GM12878 (cell line): ENCODE results near the gene VIP. TPM values are rescaled to one million over a fixed set of nuclear protein-coding genes. Genes with fewer than 3 reads are reported as not detected.

Experiments
- ATAC-seq: fragments of 200-7000 bp; cut with Tn5 transposase; 3 replicates; pipeline ENCODE4 v1.9.1; 2020; ENCODE audit warnings: mild to moderate bottlenecking, moderate library complexity
- BruUV-seq: library from RNA; stranded (reverse); fragments of 400-500 nt; replicated peaks from 2 replicates; lab custom pipeline; 2021; lab: Mats Ljungman, UMichigan
- CTCF ChIA-PET: fragments of 300-600 bp; sonication (Branson Sonifier 250); formaldehyde crosslinking; extraction: SDS; loops from one replicate; lab custom pipeline; 2021; ENCODE audit warnings: inconsistent platforms; lab: Yijun Ruan, JAX
- POLR2A ChIA-PET: fragments of 350-600 bp; formaldehyde crosslinking; extraction: SDS; loops from one replicate; lab custom pipeline; 2021; ENCODE audit warnings: inconsistent platforms; lab: Charles Lee
- RAD21 ChIA-PET: fragments of 300-600 bp; sonication (Branson Sonifier 250); formaldehyde crosslinking; loops from one replicate; lab custom pipeline; 2023; ENCODE audit warnings: antibody characterized with exemption; ENCODE audit not compliant: unreplicated experiment; lab: Charles Lee
- SMC1A ChIA-PET: fragments of 300-600 bp; sonication (Branson Sonifier 250); formaldehyde crosslinking; loops from one replicate; lab custom pipeline; 2023; ENCODE audit not compliant: unreplicated experiment, uncharacterized antibody; lab: Charles Lee
- DNase-seq: peaks from one replicate; pipeline ENCODE4 v3.0.0-alpha.2; 2011; ENCODE audit warnings: low read depth, low spot score
- FAIRE-seq: peaks from 3 replicates; lab custom pipeline; 2011; peaks lifted over from hg19 to GRCh38; lab: Jason Lieb, UNC
- H2AFZ ChIP-seq: 2 replicates; pipeline ENCODE4 v1.6.0; 2011; ENCODE audit warnings: low read depth, low read length, control low read depth; ENCODE audit not compliant: control insufficient read depth
- H3K27ac ChIP-seq: 2 replicates; pipeline ENCODE4 v1.5.1; 2011; ENCODE audit warnings: control low read depth; ENCODE audit not compliant: control insufficient read depth, insufficient read depth
- H3K27me3 ChIP-seq, 2 experiments: replicated peaks in 1 of 2; 2 replicates each; pipeline versions ENCODE4 v1.6.0 to v1.6.1; 2011; ENCODE audit warnings: low read length in 1 of 2; ENCODE audit not compliant: control insufficient read depth in 2 of 2, insufficient read depth in 2 of 2
- H3K36me3 ChIP-seq, 2 experiments: 2 replicates each; pipeline ENCODE4 v1.5.1; 2011; ENCODE audit warnings: low read length in 1 of 2; ENCODE audit not compliant: control insufficient read depth in 2 of 2, insufficient read depth in 2 of 2
- H3K4me1 ChIP-seq: 2 replicates; pipeline ENCODE4 v1.6.1; 2011; ENCODE audit warnings: mild to moderate bottlenecking, low read length, moderate library complexity, mixed read lengths; ENCODE audit not compliant: control insufficient read depth, insufficient read depth
- H3K4me2 ChIP-seq: 2 replicates; pipeline ENCODE4 v1.6.0; 2011; ENCODE audit warnings: control low read depth; ENCODE audit not compliant: control insufficient read depth, insufficient read depth
- H3K4me3 ChIP-seq: fragments of 200-600 bp; sonication (generic); 2 replicates; pipeline ENCODE4 v1.5.1; 2016
- H3K79me2 ChIP-seq: 2 replicates; pipeline ENCODE4 v1.6.0; 2011; ENCODE audit warnings: low read length; ENCODE audit not compliant: control insufficient read depth, insufficient read depth
- H3K9ac ChIP-seq: 2 replicates; pipeline ENCODE4 v1.8.0; 2011; ENCODE audit warnings: low read length, control low read depth, mixed read lengths; ENCODE audit not compliant: control insufficient read depth, insufficient read depth
- H3K9me3 ChIP-seq: replicated peaks from 3 replicates; pipeline ENCODE4 v1.5.1; 2011; ENCODE audit warnings: mild to moderate bottlenecking, low read length; ENCODE audit not compliant: control insufficient read depth, insufficient read depth
- H4K20me1 ChIP-seq: 2 replicates; pipeline ENCODE4 v1.6.0; 2011; ENCODE audit not compliant: control insufficient read depth, insufficient read depth
- ASH2L ChIP-seq: fragments of 300-600, 200-600 bp; sonication (generic); IDR thresholded peaks from 2 replicates; pipeline ENCODE4 v1.6.1; 2017; ENCODE audit warnings: low read depth, mild to moderate bottlenecking, borderline replicate concordance
- EED ChIP-seq: sonication (generic); IDR thresholded peaks from 2 replicates; pipeline ENCODE4 v1.6.1; 2016; ENCODE audit warnings: antibody characterized with exemption, low read depth
- FOS ChIP-seq: IDR thresholded peaks from 3 replicates; pipeline ENCODE4 v1.6.1; 2011; ENCODE audit warnings: borderline replicate concordance; ENCODE audit not compliant: insufficient read length; ENCODE audit errors: extremely low read depth
- IKZF2 ChIP-seq, 2 experiments: fragments of 450-650 bp; IDR thresholded peaks; 2 replicates each; pipeline ENCODE4 v1.6.1; 2017; ENCODE audit warnings: mild to moderate bottlenecking in 2 of 2, moderate library complexity in 2 of 2
- PAX8 ChIP-seq: fragments of 450-650 bp; IDR thresholded peaks from 2 replicates; pipeline ENCODE4 v1.6.1; 2017; ENCODE audit warnings: mild to moderate bottlenecking, moderate library complexity
- POLR2A ChIP-seq: IDR thresholded peaks from 2 replicates; pipeline ENCODE4 v1.6.1; 2011; ENCODE audit warnings: low read depth, mild to moderate bottlenecking, low read length
- RBBP5 ChIP-seq: fragments of 200-600 bp; sonication (generic); conservative IDR thresholded peaks from 2 replicates; pipeline ENCODE4 v1.6.1; 2016
- SP1 ChIP-seq: IDR thresholded peaks from one replicate; pipeline ENCODE4 v1.6.1; 2011; ENCODE audit warnings: low read depth, low read length
- SREBF1 ChIP-seq: IDR thresholded peaks from 2 replicates; pipeline ENCODE4 v1.6.1; 2012; ENCODE audit warnings: mild to moderate bottlenecking, low read length
- SRF ChIP-seq, 2 experiments: IDR thresholded peaks; 2 replicates each; pipeline ENCODE4 v1.6.1; 2011; ENCODE audit warnings: low read depth in 2 of 2, low read length in 2 of 2, mild to moderate bottlenecking in 1 of 2, moderate library complexity in 1 of 2
- TBL1XR1 ChIP-seq: IDR thresholded peaks from 2 replicates; pipeline ENCODE4 v1.6.1; 2012; ENCODE audit warnings: low read depth, low read length, improper control_type of control experiment
- TCF7 ChIP-seq: IDR thresholded peaks from 2 replicates; pipeline ENCODE4 v1.6.1; 2014; ENCODE audit warnings: antibody characterized with exemption, borderline replicate concordance
- YY1 ChIP-seq: IDR thresholded peaks from 2 replicates; pipeline ENCODE4 v1.6.1; 2011; ENCODE audit warnings: low read depth, mild to moderate bottlenecking, low read length
- ZNF207 ChIP-seq: fragments of 450-650 bp; IDR thresholded peaks from 2 replicates; pipeline ENCODE4 v1.6.1; 2014; ENCODE audit warnings: antibody characterized with exemption, mild to moderate bottlenecking, borderline replicate concordance
- ZNF217 ChIP-seq: fragments of 450-650 bp; IDR thresholded peaks from 2 replicates; pipeline ENCODE4 v1.6.1; 2017; ENCODE audit warnings: antibody characterized with exemption, mild to moderate bottlenecking
- WGBS: methylation state at CpG from one replicate; pipeline ENCODE4 v1.1.6; 2016; ENCODE audit warnings: low lambda C conversion rate; ENCODE audit not compliant: insufficient replicate concordance, insufficient coverage; ENCODE audit errors: missing lambda C conversion rate; 5-methylcytosine and 5-hydroxymethylcytosine counted together
- in situ Hi-C: fragments of 300-500 bp; cut with MboI; formaldehyde crosslinking; loops from 9 replicates; pipeline ENCODE4 v1.14.3; 2018; ENCODE audit warnings: mixed read lengths
- intact Hi-C: fragments of 100-400 bp; cut with micrococcal nuclease; formaldehyde crosslinking; loops from one replicate; pipeline ENCODE4 v1.14.2; 2022; ENCODE audit not compliant: unreplicated experiment
- polyA plus RNA-seq, 11 experiments: library from polyadenylated mRNA; depleted of rRNA in 4 of 11; unstranded in 6 of 11; stranded (reverse) in 5 of 11; fragments of >200 nt; fragmentation: Nextera tagmentation in 4 of 11; fragmentation: Illumina TruSeq in 1 of 11; extraction: Ambion mirVana in 4 of 11; extraction: Trizol in 1 of 11; gene quantifications; 1 replicate in 1 of 11; 2 replicates in 10 of 11; pipeline versions ENCODE4 v1.2.1 to v1.2.3, GENCODE V29; 2011 to 2016; ENCODE audit warnings: inconsistent platforms in 2 of 11, missing spikeins in 2 of 11, low read depth in 1 of 11
- total RNA-seq, 4 experiments: library from RNA; depleted of rRNA in 3 of 4; stranded (reverse); fragments of >200 nt in 3 of 4; fragmentation: Illumina TruSeq in 1 of 4; extraction: Trizol in 1 of 4; gene quantifications; 2 replicates each; pipeline versions ENCODE4 v1.2.1 to v1.2.3, GENCODE V29; 2013 to 2021
- TF ChIP-seq, protein P1 (sequence below): fragments of 450-650 bp; conservative IDR thresholded peaks from 2 replicates; pipeline ENCODE4 v1.6.1; 2017; ENCODE audit warnings: mild to moderate bottlenecking, moderate library complexity
- TF ChIP-seq, protein P2 (sequence below): fragments of 450-650 bp; IDR thresholded peaks from 2 replicates; pipeline ENCODE4 v1.6.1; 2017; ENCODE audit warnings: borderline replicate concordance

VIP gene
- total and polyA plus RNA-seq, 10 of the 15 experiments (the other 5 are each of a cell fraction or from before 2014, with no cell fraction given), result 0.23 TPM; not detected in 9

DNA sequence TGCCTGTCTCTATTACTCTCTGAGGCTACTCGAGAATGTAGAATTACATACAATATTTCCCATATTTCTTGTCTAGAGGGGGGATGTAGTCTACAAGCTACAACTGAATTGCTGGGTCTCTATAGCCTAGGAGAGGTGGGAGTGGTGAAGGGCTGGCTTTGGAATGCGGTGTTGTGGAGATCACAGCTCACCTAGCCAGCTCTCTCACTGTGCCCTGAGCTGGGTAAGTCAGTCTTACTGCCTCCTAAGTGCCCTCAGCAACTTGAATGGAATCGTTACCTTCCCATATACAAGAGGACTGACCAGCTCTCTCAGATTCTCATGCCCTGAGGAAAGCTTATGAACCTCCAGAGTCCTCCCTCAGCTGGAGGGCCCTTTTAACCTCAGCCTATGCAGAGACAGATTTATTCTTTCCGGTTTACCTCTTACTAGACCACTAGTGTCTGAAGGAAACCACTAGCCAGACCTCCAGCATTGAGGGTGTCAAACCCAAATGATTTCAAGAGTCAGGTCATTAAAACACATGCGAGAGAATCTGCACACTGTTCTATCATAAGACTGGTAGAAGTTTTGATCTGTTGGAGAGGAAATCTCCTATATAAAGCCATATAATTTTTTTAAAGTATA is 20.6 kb downstream of the VIP start:
- ChIA-PET SMC1A (no interaction called here), RAD21 (no interaction called here), CTCF (no interaction called here), POLR2A (no interaction called here)
- Histone ChIP-seq H3K27me3 (no peaks in the 10 kb centered on the region), H3K4me1 (no peaks in the 10 kb centered on the region), H4K20me1 (no peaks in the 10 kb centered on the region), H3K9me3 (no peaks in the 10 kb centered on the region), H3K79me2 (no peaks in the 10 kb centered on the region), H3K36me3 (no peaks in the 10 kb centered on the region), H2AFZ (no peak overlapping the region), H3K4me2 (no peak overlapping the region), H3K9ac (no peak overlapping the region), H3K27ac (no peak overlapping the region), H3K4me3 (no peak overlapping the region)
- DNase-seq (no peak), FAIRE-seq (no peak), ATAC-seq (no peak)
- TF ChIP-seq EED, result no peak
- no peak for TF ChIP-seq RBBP5
- no peak for TF ChIP-seq ZNF217
- no peak for TF ChIP-seq POLR2A
- no peak for TF ChIP-seq SP1
- no peak for TF ChIP-seq ASH2L
- TF ChIP-seq ZNF207, result no peak
- no peak for TF ChIP-seq YY1
- TF ChIP-seq SREBF1, result no peak
- TF ChIP-seq TBL1XR1, result no peak
- no peak for TF ChIP-seq TCF7
- in situ Hi-C loops (no loop called here), intact Hi-C loops (no loop called here)
- BruUV-seq, result no TSS peak
- 21% methylated on average over 5 of the region's 5 CpGs for WGBS

DNA sequence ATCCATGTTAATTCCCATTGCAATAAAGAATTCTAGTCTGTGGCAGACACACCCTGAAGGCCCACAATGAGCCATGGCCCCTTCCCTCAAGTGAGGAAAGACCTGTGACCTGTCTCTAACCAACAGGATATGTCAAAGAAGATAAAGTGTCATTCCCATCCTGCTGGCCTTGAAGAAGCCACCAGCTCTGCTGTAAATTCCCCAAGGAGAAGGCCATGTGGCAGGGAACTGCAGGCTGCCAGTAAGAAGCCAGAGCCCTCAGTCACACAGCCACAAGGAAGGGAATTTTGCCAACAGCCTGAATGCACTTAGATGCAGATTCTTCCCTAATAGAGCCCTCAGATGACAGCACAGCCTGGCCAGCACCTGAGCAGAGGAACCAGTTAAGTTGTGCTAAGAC is 24.8 kb downstream of the VIP start:
- Histone ChIP-seq H3K4me3 (no peak overlapping the region), H3K4me2 (no peak overlapping the region), H4K20me1 (no peaks in the 10 kb centered on the region), H3K27me3 (no peaks in the 10 kb centered on the region), H3K79me2 (no peaks in the 10 kb centered on the region), H2AFZ (no peak overlapping the region), H3K9ac (no peak overlapping the region), H3K27ac (no peak overlapping the region), H3K9me3 (no peaks in the 10 kb centered on the region), H3K4me1 (no peaks in the 10 kb centered on the region), H3K36me3 (no peaks in the 10 kb centered on the region)
- in situ Hi-C loops, result no loop called here
- RAD21 ChIA-PET, result no interaction called here
- ATAC-seq (no peak), FAIRE-seq (no peak), DNase-seq (no peak)
- intact Hi-C loops, result no loop called here
- CTCF ChIA-PET, result interaction anchor here (1.0 kb wide), 1 partner anchor 173 kb away, joined by 3 read pairs; no protein-coding TSS in a partner anchor
- POLR2A ChIA-PET, result no interaction called here
- SMC1A ChIA-PET, result no interaction called here
- no TSS peak for BruUV-seq
- TF ChIP-seq IKZF2 (IDR thresholded peaks at IDR 0.05), result no peak
- TF ChIP-seq, protein P1, sequence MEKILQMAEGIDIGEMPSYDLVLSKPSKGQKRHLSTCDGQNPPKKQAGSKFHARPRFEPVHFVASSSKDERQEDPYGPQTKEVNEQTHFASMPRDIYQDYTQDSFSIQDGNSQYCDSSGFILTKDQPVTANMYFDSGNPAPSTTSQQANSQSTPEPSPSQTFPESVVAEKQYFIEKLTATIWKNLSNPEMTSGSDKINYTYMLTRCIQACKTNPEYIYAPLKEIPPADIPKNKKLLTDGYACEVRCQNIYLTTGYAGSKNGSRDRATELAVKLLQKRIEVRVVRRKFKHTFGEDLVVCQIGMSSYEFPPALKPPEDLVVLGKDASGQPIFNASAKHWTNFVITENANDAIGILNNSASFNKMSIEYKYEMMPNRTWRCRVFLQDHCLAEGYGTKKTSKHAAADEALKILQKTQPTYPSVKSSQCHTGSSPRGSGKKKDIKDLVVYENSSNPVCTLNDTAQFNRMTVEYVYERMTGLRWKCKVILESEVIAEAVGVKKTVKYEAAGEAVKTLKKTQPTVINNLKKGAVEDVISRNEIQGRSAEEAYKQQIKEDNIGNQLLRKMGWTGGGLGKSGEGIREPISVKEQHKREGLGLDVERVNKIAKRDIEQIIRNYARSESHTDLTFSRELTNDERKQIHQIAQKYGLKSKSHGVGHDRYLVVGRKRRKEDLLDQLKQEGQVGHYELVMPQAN, result no peak
- TF ChIP-seq FOS, result no peak
- no peak for TF ChIP-seq SRF (IDR thresholded peaks at IDR 0.05; ENCODE audit: low read depth in 2 of 2, low read length in 2 of 2)
- TF ChIP-seq, protein P2, sequence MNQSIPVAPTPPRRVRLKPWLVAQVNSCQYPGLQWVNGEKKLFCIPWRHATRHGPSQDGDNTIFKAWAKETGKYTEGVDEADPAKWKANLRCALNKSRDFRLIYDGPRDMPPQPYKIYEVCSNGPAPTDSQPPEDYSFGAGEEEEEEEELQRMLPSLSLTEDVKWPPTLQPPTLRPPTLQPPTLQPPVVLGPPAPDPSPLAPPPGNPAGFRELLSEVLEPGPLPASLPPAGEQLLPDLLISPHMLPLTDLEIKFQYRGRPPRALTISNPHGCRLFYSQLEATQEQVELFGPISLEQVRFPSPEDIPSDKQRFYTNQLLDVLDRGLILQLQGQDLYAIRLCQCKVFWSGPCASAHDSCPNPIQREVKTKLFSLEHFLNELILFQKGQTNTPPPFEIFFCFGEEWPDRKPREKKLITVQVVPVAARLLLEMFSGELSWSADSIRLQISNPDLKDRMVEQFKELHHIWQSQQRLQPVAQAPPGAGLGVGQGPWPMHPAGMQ, result no peak
- TF ChIP-seq PAX8, result no peak
- no peak for TF ChIP-seq YY1
